H9 (cell line): ENCODE results near the gene NUMBL. TPM values are rescaled to one million over a fixed set of nuclear protein-coding genes. Genes with fewer than 3 reads are reported as not detected.

Experiments
- DNase-seq: peaks from one replicate; pipeline ENCODE4 v3.0.0-alpha.2; 2017
- H2AFZ ChIP-seq: one replicate; pipeline ENCODE4 v1.6.1; 2013; ENCODE audit warnings: mild to moderate bottlenecking, low read length, control low read depth, moderate library complexity
- H2AK5ac ChIP-seq: 2 replicates; pipeline ENCODE4 v1.6.1; 2013; ENCODE audit warnings: low read length, control low read depth, mixed read lengths; ENCODE audit not compliant: insufficient read length
- H2BK120ac ChIP-seq: one replicate; pipeline ENCODE4 v1.6.1; 2013; ENCODE audit warnings: low read depth, mild to moderate bottlenecking, low read length, control low read depth, inconsistent platforms; ENCODE audit not compliant: poor library complexity, severe bottlenecking
- H2BK12ac ChIP-seq: 2 replicates; pipeline ENCODE4 v1.6.1; 2013; ENCODE audit warnings: low read length, control low read depth, mixed read lengths, low read depth; ENCODE audit not compliant: insufficient read length
- H2BK15ac ChIP-seq: 2 replicates; pipeline ENCODE4 v1.6.1; 2013; ENCODE audit warnings: low read depth, low read length, control low read depth
- H2BK20ac ChIP-seq: one replicate; pipeline ENCODE4 v1.6.1; 2013; ENCODE audit warnings: low read depth, mild to moderate bottlenecking, low read length, control low read depth, inconsistent platforms; ENCODE audit not compliant: poor library complexity, severe bottlenecking
- H2BK5ac ChIP-seq: 2 replicates; pipeline ENCODE4 v1.6.1; 2013; ENCODE audit warnings: low read length, control low read depth, mixed read lengths; ENCODE audit not compliant: insufficient read length
- H3K14ac ChIP-seq: 2 replicates; pipeline ENCODE4 v1.6.1; 2013; ENCODE audit warnings: low read length, control low read depth; ENCODE audit not compliant: insufficient read depth
- H3K18ac ChIP-seq: 2 replicates; pipeline ENCODE4 v1.6.1; 2013; ENCODE audit warnings: low read depth, mild to moderate bottlenecking, mixed read lengths, low read length, control low read depth; ENCODE audit not compliant: insufficient read length
- H3K23ac ChIP-seq: 2 replicates; pipeline ENCODE4 v1.6.1; 2013; ENCODE audit warnings: low read length, control low read depth, mixed read lengths, low read depth; ENCODE audit not compliant: insufficient read length
- H3K23me2 ChIP-seq: 2 replicates; pipeline ENCODE4 v1.6.1; 2013; ENCODE audit warnings: low read depth, mild to moderate bottlenecking, mixed read lengths, low read length, control low read depth; ENCODE audit not compliant: insufficient read length, poor library complexity, severe bottlenecking
- H3K27ac ChIP-seq: 2 replicates; pipeline ENCODE4 v1.5.1; 2013; ENCODE audit warnings: low read length, control low read depth, mixed read lengths, low read depth; ENCODE audit not compliant: insufficient read length
- H3K27me3 ChIP-seq: 2 replicates; pipeline ENCODE4 v1.6.1; 2013; ENCODE audit warnings: low read length, control low read depth, inconsistent platforms; ENCODE audit not compliant: insufficient read depth
- H3K4ac ChIP-seq: 2 replicates; pipeline ENCODE4 v1.6.1; 2013; ENCODE audit warnings: low read depth, mild to moderate bottlenecking, control low read depth, inconsistent platforms, low read length, moderate library complexity
- H3K4me1 ChIP-seq: 2 replicates; pipeline ENCODE4 v1.6.1; 2013; ENCODE audit warnings: low read length, control low read depth, inconsistent platforms; ENCODE audit not compliant: insufficient read depth
- H3K4me2 ChIP-seq: 2 replicates; pipeline ENCODE4 v1.6.1; 2013; ENCODE audit warnings: low read length, control low read depth, mixed read lengths; ENCODE audit not compliant: insufficient read length, insufficient read depth
- H3K56ac ChIP-seq: 2 replicates; pipeline ENCODE4 v1.6.1; 2013; ENCODE audit warnings: low read depth, mild to moderate bottlenecking, mixed read lengths, low read length, control low read depth; ENCODE audit not compliant: insufficient read length
- H3K79me1 ChIP-seq: 2 replicates; pipeline ENCODE4 v1.6.1; 2013; ENCODE audit warnings: low read depth, mild to moderate bottlenecking, moderate library complexity, low read length, control low read depth, inconsistent platforms; ENCODE audit not compliant: insufficient read depth, poor library complexity, severe bottlenecking
- H3K79me2 ChIP-seq: 2 replicates; pipeline ENCODE4 v1.6.1; 2013; ENCODE audit warnings: low read length, control low read depth, inconsistent platforms; ENCODE audit not compliant: insufficient read depth
- H3K9ac ChIP-seq: 2 replicates; pipeline ENCODE4 v1.6.1; 2013; ENCODE audit warnings: low read length, control low read depth, mixed read lengths; ENCODE audit not compliant: insufficient read length; ENCODE audit errors: extremely low read depth
- H3K9me3 ChIP-seq: one replicate; pipeline ENCODE4 v1.6.1; 2013; ENCODE audit warnings: low read depth, low read length, inconsistent platforms; ENCODE audit not compliant: control insufficient read depth
- H3T11ph ChIP-seq: one replicate; pipeline ENCODE4 v1.6.1; 2013; ENCODE audit warnings: mild to moderate bottlenecking, low read length, control low read depth, inconsistent platforms
- H4K20me1 ChIP-seq: one replicate; pipeline ENCODE4 v1.6.1; 2013; ENCODE audit not compliant: control insufficient read depth, insufficient read length, insufficient read depth
- H4K5ac ChIP-seq: 2 replicates; pipeline ENCODE4 v1.6.1; 2013; ENCODE audit warnings: low read depth, mild to moderate bottlenecking, mixed read lengths, low read length, control low read depth; ENCODE audit not compliant: insufficient read length
- H4K8ac ChIP-seq: replicated peaks from 2 replicates; pipeline ENCODE4 v1.6.1; 2013; ENCODE audit warnings: low read length, control low read depth, mixed read lengths, low read depth; ENCODE audit not compliant: insufficient read length
- H4K91ac ChIP-seq: 2 replicates; pipeline ENCODE4 v1.6.1; 2013; ENCODE audit warnings: low read depth, mild to moderate bottlenecking, moderate library complexity, mixed read lengths, low read length, control low read depth; ENCODE audit not compliant: insufficient read length
- H3K27ac Mint-ChIP-seq, 3 experiments: 2 replicates in 2 of 3; 3 replicates in 1 of 3; pipeline ENCODE4 v1.8.0; 2020 to 2021; ENCODE audit warnings: mixed read lengths in 3 of 3, mild to moderate bottlenecking in 1 of 3, moderate library complexity in 1 of 3
- H3K27me3 Mint-ChIP-seq: 2 replicates; pipeline ENCODE4 v1.8.0; 2021; ENCODE audit warnings: low read depth, mild to moderate bottlenecking, moderate library complexity, mixed read lengths
- H3K36me3 Mint-ChIP-seq, 3 experiments: 2 replicates in 2 of 3; 3 replicates in 1 of 3; pipeline ENCODE4 v1.8.0; 2020 to 2021; ENCODE audit warnings: low read depth in 3 of 3, mixed read lengths in 3 of 3; ENCODE audit not compliant: insufficient read depth in 1 of 3
- H3K4me1 Mint-ChIP-seq, 2 experiments: 2 replicates each; pipeline ENCODE4 v1.8.0; 2020; ENCODE audit warnings: mixed read lengths in 2 of 2
- H3K4me3 Mint-ChIP-seq, 2 experiments: 2 replicates in 1 of 2; 3 replicates in 1 of 2; pipeline ENCODE4 v1.8.0; 2020 to 2021; ENCODE audit warnings: mild to moderate bottlenecking in 2 of 2, mixed read lengths in 2 of 2, moderate library complexity in 1 of 2
- H3K9me3 Mint-ChIP-seq, 2 experiments: 2 replicates in 1 of 2; 3 replicates in 1 of 2; pipeline ENCODE4 v1.8.0; 2020; ENCODE audit warnings: mild to moderate bottlenecking in 2 of 2, mixed read lengths in 2 of 2, moderate library complexity in 1 of 2
- CTCF ChIP-seq: fragments of 200-600 bp; sonication (generic); conservative IDR thresholded peaks from 3 replicates; pipeline ENCODE4 v1.8.0; 2021; ENCODE audit warnings: antibody characterized with exemption, mild to moderate bottlenecking
- WGBS: extraction: QIAGEN DNeasy Blood & Tissue Kit; methylation state at CpG from one replicate; pipeline ENCODE4 v1.1.7; 2013; ENCODE audit warnings: missing lambda C conversion rate, low lambda C conversion rate, mixed read lengths; ENCODE audit not compliant: insufficient read length; ENCODE audit errors: extremely low coverage; 5-methylcytosine and 5-hydroxymethylcytosine counted together
- total RNA-seq: library from RNA; stranded (reverse); gene quantifications from 2 replicates; pipeline ENCODE4 v1.2.1, GENCODE V29; 2021

The NUMBL gene
- total RNA-seq, 1 experiment from 2014 or later, result 34.5 TPM

DNA sequence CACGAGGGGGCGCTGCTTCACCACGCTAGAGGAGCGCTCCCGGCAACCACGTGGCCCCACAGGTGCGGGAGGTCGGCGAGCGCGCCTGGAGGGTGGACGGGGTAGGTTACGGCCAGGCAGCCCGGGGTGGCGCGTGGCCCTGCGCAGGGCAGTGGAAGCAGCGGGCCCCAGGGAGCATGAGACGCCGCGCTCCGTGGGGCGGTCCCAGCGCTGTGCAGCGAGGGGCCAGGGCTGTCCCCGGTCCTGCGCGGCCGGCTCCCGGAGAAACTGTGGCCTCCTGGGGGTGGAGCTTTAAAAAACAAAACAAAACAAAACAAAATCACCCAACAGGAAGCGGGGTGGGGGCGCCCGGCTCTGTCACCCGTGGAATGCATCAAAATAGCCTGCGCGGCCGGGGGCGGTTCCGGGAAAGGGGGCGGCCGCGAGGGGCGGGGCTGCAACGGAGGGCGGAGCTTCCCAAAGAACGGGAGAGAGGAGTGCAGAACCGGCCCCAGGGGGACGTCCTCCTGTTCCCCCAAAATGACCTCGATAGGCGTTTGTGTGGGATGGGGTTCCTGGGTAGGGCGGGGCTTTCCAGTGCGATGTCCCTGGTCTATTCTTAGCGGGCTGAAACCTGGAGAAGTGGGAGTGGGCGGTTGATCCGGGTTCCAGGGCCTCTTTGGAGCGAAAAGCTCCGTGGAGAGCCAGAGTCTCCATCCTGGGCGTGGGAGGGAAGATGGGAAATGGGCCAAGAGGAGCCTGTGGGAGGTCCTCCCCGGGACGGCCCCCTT, 27.3 kb downstream of the NUMBL start:
- Mint-ChIP-seq H3K27ac (peak overlapping the region in 2 of 3 experiments; percentile 44 to 90; a peak in 3 of 7 replicates), H3K4me1 (peaks cover 5 to 8% of the 10 kb centered on the region in 2 experiments), H3K4me3 (peak overlapping the region; percentile 76 to 88), H3K27me3 (peaks cover 19% of the 10 kb centered on the region), H3K36me3 (peaks cover 1 to 8% (median 6%) of the 10 kb centered on the region in 3 experiments; a peak in 5 of 7 replicates), H3K9me3 (no peaks in the 10 kb centered on the region)
- Histone ChIP-seq H3K9ac (no peak overlapping the region), H3K18ac (peak overlapping the region; percentile 58), H3K79me2 (no peaks in the 10 kb centered on the region), H3K23ac (no peak overlapping the region), H2BK15ac (no peak overlapping the region), H4K8ac (no peak overlapping the region), H3K4me2 (peak overlapping the region; percentile 45), H3K27ac (no peak overlapping the region), H3K9me3 (no peaks in the 10 kb centered on the region), H3K14ac (peak overlapping the region; percentile 74; the same call in 1 of the 2 replicates), H2BK5ac (no peak overlapping the region), H2BK12ac (no peak overlapping the region), H3K27me3 (no peaks in the 10 kb centered on the region), H3K23me2 (no peaks in the 10 kb centered on the region), H3K56ac (no peak overlapping the region), H3K4ac (no peak overlapping the region), H2AK5ac (no peak overlapping the region), H3K4me1 (no peaks in the 10 kb centered on the region), H2BK20ac (no peak overlapping the region), H2BK120ac (no peak overlapping the region), H4K20me1 (no peaks in the 10 kb centered on the region), H2AFZ (no peak overlapping the region), H4K91ac (no peak overlapping the region), H3T11ph (no peak overlapping the region), H4K5ac (no peak overlapping the region), H3K79me1 (no peaks in the 10 kb centered on the region)
- WGBS, result no CpG with 5 or more reads among the region's 60 CpGs
- TF ChIP-seq CTCF, result peak; percentile 10; the same call in 1 of the 3 replicates
- DNase-seq, result peak; percentile 88
